Neuronal stem cell (in vitro differentiated cells): ENCODE results near the gene KCNT2.
A peak's percentile ranks its signal among the peaks of the same experiment; 100 is the strongest.

Experiments
- DNase-seq: peaks from one replicate; pipeline ENCODE4 v3.0.0-alpha.2; 2013; ENCODE audit warnings: low spot score
- H2AFZ ChIP-seq: one replicate; pipeline ENCODE4 v1.6.1; 2013; ENCODE audit warnings: mild to moderate bottlenecking, low read length, inconsistent platforms
- H2AK5ac ChIP-seq: 2 replicates; pipeline ENCODE4 v1.6.1; 2013; ENCODE audit warnings: low read depth, mild to moderate bottlenecking, inconsistent platforms, low read length, moderate library complexity, mixed read lengths
- H2BK120ac ChIP-seq: 2 replicates; pipeline ENCODE4 v1.6.1; 2013; ENCODE audit warnings: low read depth, mild to moderate bottlenecking, inconsistent platforms, low read length, moderate library complexity, mixed read lengths
- H2BK12ac ChIP-seq: one replicate; pipeline ENCODE4 v1.6.1; 2013; ENCODE audit warnings: low read length, inconsistent platforms
- H2BK15ac ChIP-seq: 2 replicates; pipeline ENCODE4 v1.6.1; 2013; ENCODE audit warnings: mild to moderate bottlenecking, low read length, inconsistent platforms, mixed read lengths
- H2BK5ac ChIP-seq: one replicate; pipeline ENCODE4 v1.6.1; 2013; ENCODE audit warnings: inconsistent platforms, mild to moderate bottlenecking, low read length, moderate library complexity
- H3K14ac ChIP-seq: one replicate; pipeline ENCODE4 v1.6.1; 2013; ENCODE audit warnings: low read length, inconsistent platforms
- H3K18ac ChIP-seq: 2 replicates; pipeline ENCODE4 v1.6.1; 2013; ENCODE audit warnings: low read length, inconsistent platforms
- H3K23ac ChIP-seq: 2 replicates; pipeline ENCODE4 v1.6.1; 2013; ENCODE audit warnings: low read depth, mild to moderate bottlenecking, mixed read lengths, low read length, inconsistent platforms; ENCODE audit not compliant: poor library complexity
- H3K27ac ChIP-seq: replicated peaks from 3 replicates; pipeline ENCODE4 v1.5.1; 2013; ENCODE audit warnings: low read length, inconsistent platforms
- H3K27me3 ChIP-seq, 3 experiments: 2 replicates each; pipeline ENCODE4 v1.6.1; 2013; ENCODE audit warnings: low read length in 3 of 3, mild to moderate bottlenecking in 2 of 3, inconsistent platforms in 1 of 3, low read depth in 1 of 3, mixed read lengths in 1 of 3, moderate library complexity in 1 of 3; ENCODE audit not compliant: control insufficient read depth in 3 of 3, insufficient read depth in 3 of 3
- H3K36me3 ChIP-seq, 2 donors: replicated peaks in 1 of 2; 2 replicates each; pipeline ENCODE4 v1.6.1; 2013; ENCODE audit warnings: low read length in 2 of 2; ENCODE audit not compliant: control insufficient read depth in 2 of 2, insufficient read depth in 2 of 2
- H3K4ac ChIP-seq: 2 replicates; pipeline ENCODE4 v1.6.1; 2013; ENCODE audit warnings: inconsistent platforms, mild to moderate bottlenecking, low read length, moderate library complexity
- H3K4me1 ChIP-seq, 2 donors: 1 replicate in 1 of 2; 2 replicates in 1 of 2; pipeline ENCODE4 v1.6.1; 2013; ENCODE audit warnings: low read length in 2 of 2, low read depth in 1 of 2; ENCODE audit not compliant: control insufficient read depth in 2 of 2, insufficient read depth in 1 of 2
- H3K4me2 ChIP-seq: one replicate; pipeline ENCODE4 v1.6.1; 2013; ENCODE audit warnings: mild to moderate bottlenecking, low read length, inconsistent platforms; ENCODE audit not compliant: insufficient read depth, poor library complexity, severe bottlenecking
- H3K4me3 ChIP-seq, 2 donors: 2 replicates each; pipeline ENCODE4 v1.5.1; 2013; ENCODE audit warnings: low read length in 2 of 2, mild to moderate bottlenecking in 2 of 2, inconsistent platforms in 1 of 2, moderate library complexity in 1 of 2
- H3K79me1 ChIP-seq: one replicate; pipeline ENCODE4 v1.6.1; 2013; ENCODE audit warnings: low read depth, mild to moderate bottlenecking, inconsistent platforms, low read length, moderate library complexity
- H3K9ac ChIP-seq: one replicate; pipeline ENCODE4 v1.6.1; 2013; ENCODE audit warnings: mild to moderate bottlenecking, low read depth, low read length, inconsistent platforms; ENCODE audit not compliant: poor library complexity
- H3K9me3 ChIP-seq, 2 donors: replicated peaks in 1 of 2; 2 replicates each; pipeline versions ENCODE3 to v1.6.1; 2013; ENCODE audit warnings: low read length in 2 of 2, mild to moderate bottlenecking in 2 of 2, inconsistent platforms in 1 of 2, low read depth in 1 of 2, mixed read lengths in 1 of 2, moderate library complexity in 1 of 2; ENCODE audit not compliant: control insufficient read depth in 2 of 2, insufficient read depth in 1 of 2
- H4K8ac ChIP-seq: one replicate; pipeline ENCODE4 v1.6.1; 2013; ENCODE audit warnings: low read depth, mild to moderate bottlenecking, inconsistent platforms, low read length, moderate library complexity
- H4K91ac ChIP-seq: one replicate; pipeline ENCODE4 v1.6.1; 2013; ENCODE audit warnings: low read length, low read depth, mild to moderate bottlenecking, inconsistent platforms; ENCODE audit not compliant: poor library complexity
- WGBS, 2 donors: extraction: QIAGEN DNeasy Blood & Tissue Kit; methylation state at CpG; one replicate each; pipeline ENCODE4 v1.1.7; 2013; ENCODE audit warnings: missing lambda C conversion rate in 2 of 2, mixed read lengths in 1 of 2; ENCODE audit not compliant: insufficient read length in 2 of 2, insufficient replicate concordance in 1 of 2; ENCODE audit errors: extremely low coverage in 2 of 2; 5-methylcytosine and 5-hydroxymethylcytosine counted together

The KCNT2 gene

GRCh38 chr1:196302981-196303380, 305.3 kb downstream of the KCNT2 start:
- H3K4me1 ChIP-seq, result peaks cover 0 to 2% of the 10 kb centered on the region in 2 donors
- no peak overlapping the region for H3K14ac ChIP-seq
- no peak overlapping the region for H3K9ac ChIP-seq
- H2BK5ac ChIP-seq, result no peak overlapping the region
- H3K18ac ChIP-seq, result no peak overlapping the region
- H2AK5ac ChIP-seq, result no peak overlapping the region
- no peak overlapping the region for H2AFZ ChIP-seq
- H3K27me3 ChIP-seq, result no peaks in the 10 kb centered on the region
- peaks cover 2 to 3% of the 10 kb centered on the region in 2 donors for H3K36me3 ChIP-seq
- no peak overlapping the region for H2BK12ac ChIP-seq
- H3K4me3 ChIP-seq, result no peak overlapping the region
- peak overlapping the region; percentile 44 for H3K27ac ChIP-seq
- H3K4me2 ChIP-seq, result no peak overlapping the region
- no peaks in the 10 kb centered on the region for H3K9me3 ChIP-seq
- no peaks in the 10 kb centered on the region for H3K79me1 ChIP-seq
- peak; percentile 20 for DNase-seq
- no peak overlapping the region for H4K8ac ChIP-seq
- H4K91ac ChIP-seq, result no peak overlapping the region
- no peak overlapping the region for H2BK15ac ChIP-seq
- H2BK120ac ChIP-seq, result no peak overlapping the region
- no peak overlapping the region for H3K4ac ChIP-seq
- H3K23ac ChIP-seq, result no peak overlapping the region

GRCh38 chr1:196302420-196302819, 305.8 kb downstream of the KCNT2 start:
- Histone ChIP-seq H2BK120ac (no peak overlapping the region), H3K9ac (no peak overlapping the region), H3K18ac (no peak overlapping the region), H2AK5ac (no peak overlapping the region), H3K4me1 (peaks cover 0 to 2% of the 10 kb centered on the region in 2 donors), H2BK5ac (no peak overlapping the region), H3K14ac (no peak overlapping the region), H3K4me3 (no peak overlapping the region), H2AFZ (no peak overlapping the region), H3K4ac (no peak overlapping the region), H2BK15ac (no peak overlapping the region), H3K79me1 (no peaks in the 10 kb centered on the region), H4K8ac (no peak overlapping the region), H3K9me3 (no peaks in the 10 kb centered on the region), H4K91ac (no peak overlapping the region), H3K23ac (no peak overlapping the region), H3K27me3 (no peaks in the 10 kb centered on the region), H3K36me3 (peaks cover 2 to 3% of the 10 kb centered on the region in 2 donors), H3K4me2 (no peak overlapping the region), H2BK12ac (no peak overlapping the region), H3K27ac (no peak overlapping the region)
- no peak for DNase-seq
- WGBS, 2 donors, result no CpG with 5 or more reads among the region's 1 CpG

GRCh38 chr1:196295766-196296165, 312.5 kb downstream of the KCNT2 start:
- Histone ChIP-seq H3K36me3 (no peaks in the 10 kb centered on the region), H2AK5ac (no peak overlapping the region), H3K4ac (no peak overlapping the region), H3K9ac (no peak overlapping the region), H4K91ac (no peak overlapping the region), H3K9me3 (no peaks in the 10 kb centered on the region), H3K27me3 (no peaks in the 10 kb centered on the region), H4K8ac (no peak overlapping the region), H2BK15ac (no peak overlapping the region), H2BK5ac (no peak overlapping the region), H2AFZ (no peak overlapping the region), H3K4me3 (no peak overlapping the region), H3K18ac (no peak overlapping the region), H3K4me2 (no peak overlapping the region), H2BK120ac (no peak overlapping the region), H3K14ac (no peak overlapping the region), H3K23ac (no peak overlapping the region), H3K79me1 (no peaks in the 10 kb centered on the region), H3K27ac (no peak overlapping the region), H2BK12ac (no peak overlapping the region), H3K4me1 (no peaks in the 10 kb centered on the region)
- DNase-seq, result no peak

- no peaks in the 10 kb centered on the region for H3K79me1 ChIP-seq
- WGBS, 2 donors, result no CpG with 5 or more reads among the region's 3 CpGs
Measured at GRCh38 chr1:196278816-196279215, 329.4 kb downstream of the KCNT2 start.

More at GRCh38 chr1:196278816-196279215, 329.4 kb downstream of the KCNT2 start:
- no peak overlapping the region for H2BK12ac ChIP-seq
- H4K91ac ChIP-seq, result no peak overlapping the region
- no peaks in the 10 kb centered on the region for H3K27me3 ChIP-seq
- H3K9me3 ChIP-seq, result no peaks in the 10 kb centered on the region
- no peak overlapping the region for H2AK5ac ChIP-seq
- no peak overlapping the region for H2BK5ac ChIP-seq
- H2BK15ac ChIP-seq, result no peak overlapping the region
- no peak overlapping the region for H2AFZ ChIP-seq
- no peak overlapping the region for H3K14ac ChIP-seq
- H3K27ac ChIP-seq, result no peak overlapping the region
- H3K36me3 ChIP-seq, result peaks cover 0 to 21% of the 10 kb centered on the region in 2 donors
- H3K4me3 ChIP-seq, result no peak overlapping the region
- H4K8ac ChIP-seq, result no peak overlapping the region
- no peak overlapping the region for H3K4me2 ChIP-seq
- H3K23ac ChIP-seq, result no peak overlapping the region
- H3K9ac ChIP-seq, result no peak overlapping the region
- H2BK120ac ChIP-seq, result no peak overlapping the region
- no peak overlapping the region for H3K18ac ChIP-seq
- H3K4me1 ChIP-seq, result no peaks in the 10 kb centered on the region
- H3K4ac ChIP-seq, result no peak overlapping the region
- no peak for DNase-seq
